Fibroblast of the aortic adventitia (primary cell): ENCODE measurements around the gene NUDT5. TPM values are rescaled to one million over a fixed set of nuclear protein-coding genes. Genes with fewer than 3 reads are reported as not detected.

Experiments used
- DNase-seq: peaks from one replicate; pipeline ENCODE4 v3.0.0-alpha.2; 2010; ENCODE audit warnings: low read depth
- H3K4me3 ChIP-seq: 2 replicates; pipeline ENCODE4 v1.5.1; 2011; ENCODE audit warnings: low read depth, mild to moderate bottlenecking, control low read depth, low read length, moderate library complexity
- CTCF ChIP-seq: IDR thresholded peaks from 2 replicates; pipeline ENCODE4 v1.5.1; 2011; ENCODE audit warnings: mild to moderate bottlenecking, low read length, control low read depth, inconsistent platforms; ENCODE audit not compliant: insufficient read depth
- total RNA-seq: library from RNA; depleted of rRNA; stranded (reverse); fragments of >200 nt; gene quantifications from 2 replicates; pipeline ENCODE4 v1.2.3, GENCODE V29; 2012; ENCODE audit warnings: low replicate concordance

The NUDT5 gene
- total RNA-seq, 1 donor = 63.9 TPM

GRCh38 chr10:12214763-12215218, 19.1 kb upstream of the NUDT5 start:
- no peak overlapping the region for H3K4me3 ChIP-seq
- peak; percentile 80 for DNase-seq
- TF ChIP-seq CTCF = peak; percentile 68

GRCh38 chr10:12214093-12214492, 18.4 kb upstream of the NUDT5 start:
- no peak for DNase-seq
- TF ChIP-seq CTCF = no peak
- H3K4me3 ChIP-seq = no peak overlapping the region

GRCh38 chr10:12213621-12214020, 17.9 kb upstream of the NUDT5 start:
- no peak for TF ChIP-seq CTCF
- no peak for DNase-seq
- H3K4me3 ChIP-seq = no peak overlapping the region

- H3K4me3 ChIP-seq = no peak overlapping the region
- TF ChIP-seq CTCF = no peak
- no peak for DNase-seq
Measured at GRCh38 chr10:12212454-12212853, 16.8 kb upstream of the NUDT5 start.

- no peak for TF ChIP-seq CTCF
- no peak for DNase-seq
- H3K4me3 ChIP-seq = no peak overlapping the region
Measured at GRCh38 chr10:12208460-12208859, 12.8 kb upstream of the NUDT5 start.

- no peak for TF ChIP-seq CTCF
- H3K4me3 ChIP-seq = no peak overlapping the region
- no peak for DNase-seq
Measured at GRCh38 chr10:12207114-12207513, 11.4 kb upstream of the NUDT5 start.

- no peak for TF ChIP-seq CTCF
- H3K4me3 ChIP-seq = no peak overlapping the region
- no peak for DNase-seq
Measured at GRCh38 chr10:12205082-12205481, 9.4 kb upstream of the NUDT5 start.
